ENCODE measurements around the gene MYO19.
"Not testable (repeated sequence)": the region's sequence is repeated elsewhere in the genome, so short reads cannot be mapped to it uniquely, and the experiment has no call there.

The MYO19 gene

DNA sequence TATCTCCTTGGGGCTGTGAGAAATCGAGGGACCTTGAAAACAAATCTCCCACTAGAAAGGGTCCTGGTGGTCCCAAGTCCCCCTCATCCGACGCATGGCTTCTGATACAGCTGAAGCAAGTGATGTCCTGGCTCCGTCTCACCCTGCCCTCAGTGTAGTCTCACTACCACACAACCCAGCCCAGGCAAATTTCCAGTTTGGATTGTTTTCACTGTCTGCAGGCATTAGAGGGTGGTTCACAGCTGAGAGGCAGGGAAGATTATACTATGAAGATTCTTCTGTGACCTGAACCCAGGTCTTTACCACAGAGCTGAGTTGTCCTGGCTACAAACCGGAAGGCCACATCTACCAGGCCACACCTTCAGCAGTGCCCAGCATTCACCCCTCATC is 30.5 kb downstream of the MYO19 start:
- H3K4me3 ChIP-seq (ENCODE audit: low read length) = no peak overlapping the region
- DNase-seq (ENCODE audit: low read depth, low spot score) = no peak

DNA sequence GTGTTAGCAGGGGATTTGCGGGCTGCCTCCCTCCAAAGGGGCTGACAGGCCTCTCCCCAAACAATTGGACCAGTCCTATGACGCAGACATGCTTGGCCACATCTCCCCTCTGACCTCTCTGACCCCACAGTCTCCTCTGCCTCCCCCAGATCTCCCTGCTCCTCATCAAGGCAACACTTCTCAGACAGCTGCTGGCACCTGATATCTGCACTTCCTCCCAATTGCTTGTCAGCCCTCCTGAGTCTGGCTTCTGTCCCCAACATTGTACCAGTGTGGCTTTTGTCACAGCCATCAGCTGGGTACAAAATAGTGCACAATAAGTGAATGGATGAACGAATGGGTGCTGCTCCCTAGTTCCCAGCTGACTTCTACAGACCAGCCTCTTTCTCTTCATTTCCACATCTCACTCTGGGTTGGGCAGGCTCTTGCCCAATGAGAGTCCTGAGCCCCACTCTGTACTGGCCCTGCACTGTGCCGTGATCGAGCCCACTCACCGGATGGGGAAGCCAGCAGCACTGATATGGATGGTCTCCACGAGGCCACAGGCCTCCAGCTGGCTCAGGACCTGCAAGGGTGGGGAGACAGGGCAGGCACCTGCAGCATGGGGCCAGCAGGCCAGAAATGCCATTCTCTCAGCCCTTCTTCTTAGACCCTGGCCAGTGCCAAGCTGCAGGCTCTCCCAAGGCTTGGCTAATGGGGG is 31.1 kb downstream of the MYO19 start:
- no peak for DNase-seq (ENCODE audit: low read depth, low spot score)
- no peak overlapping the region for H3K4me3 ChIP-seq (ENCODE audit: low read length)

DNA sequence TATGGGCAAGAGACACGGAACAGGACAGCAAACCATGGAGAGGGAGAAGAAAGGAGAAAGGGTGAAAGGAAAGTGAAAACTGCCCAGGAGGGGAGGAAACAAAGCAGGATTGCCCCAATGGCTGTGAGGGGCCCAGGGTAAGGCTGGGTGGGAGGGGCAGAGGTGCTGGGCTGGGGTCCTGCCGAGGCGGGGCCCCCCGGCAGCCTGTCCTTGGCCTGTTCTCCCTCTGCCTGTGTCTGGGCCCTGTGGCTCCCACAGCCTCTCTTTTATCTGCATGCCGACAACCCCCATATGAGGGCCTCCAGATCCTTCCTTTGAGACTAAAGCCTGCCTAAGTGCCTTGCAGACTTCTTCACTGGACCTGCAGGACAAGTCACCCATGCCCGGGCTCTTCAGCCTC is 32.7 kb downstream of the MYO19 start:
- DNase-seq (ENCODE audit: low read depth, low spot score) = no peak
- H3K4me3 ChIP-seq (ENCODE audit: low read length) = no peak overlapping the region

DNA sequence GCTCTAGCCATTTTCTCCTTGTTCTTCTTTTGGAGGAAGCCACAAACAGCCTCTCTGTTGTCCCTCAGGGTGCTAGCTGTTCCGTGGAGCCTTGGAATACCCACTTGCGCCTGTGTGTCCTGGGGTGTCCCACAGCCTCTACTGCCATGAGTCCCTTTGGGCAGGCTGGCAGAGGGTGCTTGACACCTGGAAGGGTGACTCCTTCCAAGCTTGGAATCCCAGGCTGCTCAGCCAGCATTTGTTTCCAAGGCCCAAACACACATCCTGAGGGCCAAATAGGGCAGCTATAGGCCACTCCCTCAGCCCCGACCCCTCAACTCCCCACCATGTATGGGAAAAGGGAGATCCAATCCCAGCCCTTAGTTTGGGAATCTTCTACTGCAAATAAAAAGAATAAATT is 33.3 kb downstream of the MYO19 start:
- H3K4me3 ChIP-seq (ENCODE audit: low read length) = no peak overlapping the region
- no peak for DNase-seq (ENCODE audit: low read depth, low spot score)

DNA sequence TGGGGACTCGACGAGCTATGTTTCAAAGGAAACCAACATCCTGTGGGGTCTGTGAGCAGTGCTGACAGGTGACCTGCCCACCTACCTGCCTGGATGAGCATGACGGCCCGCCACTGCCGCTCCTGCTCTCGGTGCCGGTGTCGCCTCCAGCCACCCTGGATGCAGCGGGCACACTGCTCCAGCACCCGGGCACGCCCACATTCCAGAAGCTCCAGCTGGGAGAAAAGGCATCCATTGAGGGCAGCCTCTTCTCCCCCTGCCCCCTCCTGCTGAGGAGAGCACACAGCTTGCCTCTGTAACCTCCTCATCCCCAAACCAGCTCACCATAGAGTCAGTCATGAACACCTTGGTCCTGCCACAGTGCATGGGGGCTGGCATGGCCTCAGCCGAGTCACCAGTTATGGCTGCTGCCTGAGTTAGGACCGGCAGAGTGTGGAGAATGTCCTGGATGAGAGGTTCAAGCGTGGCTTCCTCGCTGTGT is 33.9 kb downstream of the MYO19 start:
- H3K4me3 ChIP-seq (ENCODE audit: low read length) = no peak overlapping the region

DNA sequence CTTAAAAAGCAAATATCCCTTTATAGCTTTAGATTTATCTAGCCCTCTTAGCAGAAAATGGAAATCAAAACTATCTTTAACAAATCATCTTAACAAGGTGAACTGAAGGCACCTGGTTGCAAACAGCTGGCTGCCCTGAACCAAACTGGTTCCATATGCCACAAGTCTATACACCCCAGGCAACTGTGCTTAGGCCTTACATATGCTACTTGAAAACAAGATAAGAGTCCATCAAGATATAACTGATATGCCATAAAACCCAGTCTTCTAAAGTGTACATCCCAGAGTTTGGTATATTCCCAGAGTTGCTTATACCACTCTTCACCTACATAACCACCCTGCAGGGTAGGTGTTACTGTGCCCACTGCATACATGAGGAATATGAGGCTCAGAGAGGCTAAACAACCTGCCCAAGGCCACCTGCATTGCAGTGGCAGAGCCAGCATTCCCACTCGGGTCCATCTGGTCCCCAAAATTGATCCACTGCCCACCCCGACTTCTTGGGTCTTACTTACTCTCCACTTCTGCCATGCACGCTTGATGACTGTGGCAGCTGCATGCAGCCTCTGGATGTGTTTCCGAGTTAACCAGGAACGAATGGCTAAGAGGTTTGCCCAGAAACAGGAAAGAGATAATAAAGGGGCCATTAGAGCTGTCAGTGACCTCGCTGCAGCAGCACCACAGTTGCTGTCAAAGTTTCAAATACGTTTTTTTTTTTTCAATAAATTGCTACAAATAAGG is 35.9 kb downstream of the MYO19 start:
- no peak for DNase-seq (ENCODE audit: low read depth, low spot score)
- no peak overlapping the region for H3K4me3 ChIP-seq (ENCODE audit: low read length)

More for the DNA sequence above, 33.9 kb downstream of the MYO19 start:
- DNase-seq (ENCODE audit: low read depth, low spot score) = no peak

DNA sequence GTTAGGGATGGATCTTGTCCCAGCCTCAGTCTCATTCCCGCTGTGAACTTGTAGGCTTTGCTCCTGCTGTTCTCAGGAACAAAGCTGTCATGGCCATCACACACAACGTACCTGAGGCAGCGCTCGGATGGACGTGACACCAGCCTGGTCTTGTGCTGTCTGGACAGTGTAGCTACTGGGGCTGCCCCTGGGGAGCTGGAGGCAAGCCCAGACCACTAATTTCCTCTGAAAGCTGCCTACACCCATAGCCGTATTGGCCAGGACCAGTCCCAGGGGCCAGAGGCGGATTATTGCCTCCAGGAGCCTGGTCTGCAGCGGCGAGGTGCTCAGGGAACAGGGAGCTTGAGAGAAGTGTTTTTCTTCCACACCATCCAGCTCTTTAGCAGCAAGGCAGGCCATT is 36.5 kb downstream of the MYO19 start:
- H3K4me3 ChIP-seq (ENCODE audit: low read length) = no peak overlapping the region
- no peak for DNase-seq (ENCODE audit: low read depth, low spot score)

- DNase-seq (ENCODE audit: low read depth, low spot score) = no peak
- no peak overlapping the region for H3K4me3 ChIP-seq (ENCODE audit: low read length)
These were observed 38.5 kb downstream of the MYO19 start for GRCh38 chr17:36496018-36496789.

DNA sequence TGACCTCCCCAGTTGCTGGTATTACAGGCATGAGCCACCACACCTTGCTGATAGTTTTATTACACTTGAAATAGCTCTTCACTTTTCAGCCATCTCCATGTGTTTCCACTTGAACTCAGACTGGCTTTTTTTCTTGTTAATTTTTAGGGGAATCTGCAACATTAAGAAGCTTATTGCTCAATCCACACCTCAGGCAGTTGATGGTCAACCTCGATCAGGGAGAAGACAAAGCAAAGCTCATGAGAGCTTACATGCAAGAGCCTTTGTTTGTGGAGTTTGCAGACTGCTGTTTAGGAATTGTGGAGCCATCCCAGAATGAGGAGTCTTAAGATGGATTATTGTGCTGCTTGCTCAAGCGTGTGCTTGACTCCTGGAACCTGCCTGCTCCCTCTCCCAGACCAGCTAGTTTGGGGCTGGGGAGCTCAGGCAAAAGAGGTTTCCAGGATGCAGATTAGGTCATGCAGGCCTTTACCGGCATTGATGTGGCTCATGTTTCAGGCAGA is 39.5 kb downstream of the MYO19 start:
- H3K4me3 ChIP-seq (ENCODE audit: low read length) = no peak overlapping the region
- DNase-seq (ENCODE audit: low read depth, low spot score) = no peak

DNA sequence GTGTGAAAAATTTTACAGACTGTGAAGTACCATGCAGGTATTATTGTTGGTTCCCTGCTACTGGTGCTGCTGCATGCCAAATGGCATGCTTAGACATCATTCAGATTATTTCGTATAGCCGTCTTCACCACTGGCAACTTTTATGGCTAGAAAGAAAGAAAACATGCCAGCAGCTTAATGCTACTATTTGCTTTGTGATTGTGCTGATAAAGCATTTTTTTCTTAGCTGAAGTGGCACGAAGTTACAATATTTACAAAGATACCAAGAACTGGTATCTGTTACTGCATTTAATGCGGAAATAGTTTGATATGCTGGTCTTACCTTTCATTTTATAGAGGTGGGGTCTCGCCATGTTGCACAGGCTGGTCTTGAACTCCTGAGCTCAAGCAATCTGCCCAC is 40.0 kb downstream of the MYO19 start:
- no peak overlapping the region for H3K4me3 ChIP-seq (ENCODE audit: low read length)
- DNase-seq (ENCODE audit: low read depth, low spot score) = no peak

DNA sequence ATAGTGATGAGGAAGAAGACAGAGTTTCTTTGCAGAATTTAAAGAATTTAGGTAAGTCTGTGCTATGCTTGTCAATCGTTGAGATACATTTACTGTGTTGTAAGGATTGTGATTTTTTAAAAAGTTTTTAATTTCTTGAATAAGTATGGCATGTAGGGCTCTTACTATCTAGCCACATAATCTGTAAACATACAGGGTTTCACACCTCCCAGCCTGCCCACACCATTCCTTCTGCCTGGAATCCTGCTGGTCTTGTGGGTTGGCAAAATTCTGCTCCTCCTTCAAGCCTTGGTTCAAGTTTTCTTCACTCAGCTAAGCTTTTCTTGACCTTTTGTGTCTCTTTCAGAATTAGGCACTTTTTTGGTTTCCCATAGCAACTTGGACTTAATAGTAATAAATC is 40.7 kb downstream of the MYO19 start:
- DNase-seq (ENCODE audit: low read depth, low spot score) = no peak
- H3K4me3 ChIP-seq (ENCODE audit: low read length) = no peak overlapping the region

DNA sequence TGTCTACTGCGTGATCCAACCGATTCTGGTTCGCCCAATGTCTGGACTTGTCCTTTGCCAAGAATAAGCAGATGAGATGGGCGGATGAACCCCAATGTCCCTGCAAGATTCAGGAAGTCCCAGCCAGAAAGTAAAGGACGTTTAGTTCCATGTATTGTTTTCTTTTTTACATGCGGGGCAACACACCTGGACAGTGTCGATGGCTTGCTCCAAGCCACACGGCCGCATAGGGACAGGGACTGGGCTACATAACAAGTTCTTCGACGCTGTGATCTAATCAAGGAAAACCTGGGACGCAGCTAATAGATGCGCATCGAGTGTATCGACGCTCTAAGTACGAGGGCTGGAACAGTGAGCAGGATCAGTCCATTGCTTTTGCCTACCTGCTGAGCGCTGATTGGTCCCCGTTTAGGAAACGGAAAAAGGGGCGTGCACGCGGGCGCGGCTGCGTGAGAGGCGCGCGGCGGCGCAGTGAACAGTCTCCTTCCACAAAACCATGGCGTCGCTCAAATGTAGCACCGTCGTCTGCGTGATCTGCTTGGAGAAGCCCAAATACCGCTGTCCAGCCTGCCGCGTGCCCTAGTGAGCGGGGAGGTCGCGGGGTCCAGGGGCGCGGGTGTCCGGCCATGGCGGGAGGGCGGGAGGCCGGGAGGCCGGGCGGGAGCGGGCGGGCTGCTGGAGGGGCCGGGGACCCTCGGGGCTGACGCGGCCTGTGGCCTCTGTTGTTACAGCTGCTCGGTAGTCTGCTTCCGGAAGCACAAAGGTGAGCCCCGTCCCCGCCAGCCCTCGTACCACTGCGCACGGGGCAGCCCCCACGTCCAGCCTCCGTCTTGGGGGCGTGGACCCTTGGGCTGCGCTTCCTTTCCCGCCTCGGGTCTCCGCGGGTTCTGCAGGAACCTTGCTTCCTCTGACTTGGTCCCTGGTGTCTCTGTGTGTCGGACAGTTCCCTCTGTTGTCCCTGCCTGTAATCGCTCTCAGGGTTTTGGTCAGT is 48.2 kb downstream of the MYO19 start, which contains the start of gene ZNHIT3:
Gene ZNHIT3, plus strand, starts transcription at position 478 of the 991 bp plus-strand sequence. Its CDS starts 19 bp downstream, at position 497.
- DNase-seq (ENCODE audit: low read depth, low spot score) = peak; percentile 93
- H3K4me3 ChIP-seq (ENCODE audit: low read length) = peak within 1 kb of the TSS; percentile 95

GRCh38 chr17:36485805-36486203 is 48.9 kb downstream of the MYO19 start:
- H3K4me3 ChIP-seq (ENCODE audit: low read length) = peak overlapping the region; percentile 95
- no peak for DNase-seq (ENCODE audit: low read depth, low spot score)

DNA sequence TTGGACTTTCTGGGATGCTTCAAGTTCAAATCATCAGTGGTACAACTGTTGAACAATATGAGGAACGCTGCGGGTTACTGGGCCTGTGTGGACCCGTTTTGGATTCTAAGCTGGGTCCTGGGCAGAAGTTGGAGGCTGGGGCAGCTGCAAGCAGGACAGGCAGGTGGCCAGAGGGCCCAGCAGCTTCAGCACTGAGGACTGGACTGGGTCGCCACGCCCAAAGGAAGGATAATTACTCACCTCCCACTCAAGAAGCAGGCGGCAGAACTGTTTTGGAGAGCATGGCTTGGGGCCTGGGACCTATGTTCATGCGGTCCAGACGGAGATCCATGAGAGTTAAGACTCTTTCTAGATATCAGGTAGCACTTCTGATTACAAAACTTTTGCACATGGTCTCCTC is 49.6 kb downstream of the MYO19 start:
- DNase-seq (ENCODE audit: low read depth, low spot score) = no peak
- H3K4me3 ChIP-seq (ENCODE audit: low read length) = no peak overlapping the region

DNA sequence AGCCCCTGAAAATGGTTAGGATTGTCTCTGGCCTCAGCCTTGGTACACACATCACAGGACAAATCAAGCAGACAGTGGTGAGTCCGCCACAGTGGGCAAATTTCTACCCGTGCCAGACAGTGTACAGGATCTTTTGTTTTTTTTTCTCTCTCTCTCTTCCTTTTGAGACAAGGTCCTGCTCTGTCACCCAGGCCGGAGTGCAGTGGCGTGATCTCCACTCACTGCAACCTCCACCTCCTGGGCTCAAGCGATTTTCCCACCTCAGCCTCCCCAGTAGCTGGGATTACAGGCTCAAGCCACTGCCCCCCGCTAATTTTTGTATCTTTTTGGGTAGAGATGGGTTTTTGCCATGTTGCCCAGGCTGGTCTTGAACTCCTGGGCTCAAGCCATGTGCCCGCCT is 50.6 kb downstream of the MYO19 start:
- not testable (repeated sequence) for DNase-seq (ENCODE audit: low read depth, low spot score); H3K4me3 ChIP-seq (ENCODE audit: low read length)

DNA sequence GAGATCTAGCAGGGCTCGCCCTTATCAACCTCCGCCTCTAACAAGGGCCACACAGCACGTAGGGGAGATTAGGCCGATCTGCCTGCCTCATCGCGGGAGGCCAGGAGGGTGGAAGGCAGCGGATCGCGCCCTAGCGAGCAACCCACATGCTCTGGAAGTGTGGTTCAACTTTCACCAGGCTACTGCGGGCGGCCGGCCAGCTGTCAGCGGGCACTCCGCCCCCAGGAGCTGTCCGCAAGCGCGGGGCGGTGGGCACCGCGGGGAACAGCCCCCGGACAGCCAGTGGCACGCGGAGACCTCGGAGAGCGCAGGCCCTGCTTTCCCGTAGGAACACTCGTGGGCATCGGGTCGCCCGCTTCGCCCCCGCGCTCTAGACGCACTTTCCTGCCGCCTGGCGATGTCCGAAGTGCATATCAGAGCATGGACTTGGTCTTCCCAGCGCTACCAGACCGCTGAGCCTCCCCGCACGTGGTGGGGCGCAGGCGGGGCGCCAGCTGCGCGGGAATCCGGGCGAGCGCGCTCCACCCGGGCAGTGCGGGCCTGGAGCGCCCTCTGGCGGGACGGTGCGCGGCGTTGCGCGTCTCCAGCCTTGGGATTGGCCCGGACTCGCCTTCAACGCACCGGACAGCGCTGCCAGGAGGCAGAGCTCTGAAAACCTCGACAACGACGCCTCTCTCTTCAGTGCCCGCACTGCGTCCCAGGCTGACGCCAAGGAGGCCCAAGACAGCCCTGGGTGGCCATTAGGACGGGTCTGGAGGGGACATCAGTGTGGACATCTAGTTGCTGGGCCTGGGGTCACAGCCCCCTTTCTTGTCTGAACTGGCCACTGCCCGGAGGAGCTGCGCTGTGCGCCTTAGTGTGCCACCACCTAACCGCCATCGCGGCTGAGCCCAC is 51.8 kb downstream of the MYO19 start:
- DNase-seq (ENCODE audit: low read depth, low spot score) = peak; percentile 34
- no peak overlapping the region for H3K4me3 ChIP-seq (ENCODE audit: low read length)

DNA sequence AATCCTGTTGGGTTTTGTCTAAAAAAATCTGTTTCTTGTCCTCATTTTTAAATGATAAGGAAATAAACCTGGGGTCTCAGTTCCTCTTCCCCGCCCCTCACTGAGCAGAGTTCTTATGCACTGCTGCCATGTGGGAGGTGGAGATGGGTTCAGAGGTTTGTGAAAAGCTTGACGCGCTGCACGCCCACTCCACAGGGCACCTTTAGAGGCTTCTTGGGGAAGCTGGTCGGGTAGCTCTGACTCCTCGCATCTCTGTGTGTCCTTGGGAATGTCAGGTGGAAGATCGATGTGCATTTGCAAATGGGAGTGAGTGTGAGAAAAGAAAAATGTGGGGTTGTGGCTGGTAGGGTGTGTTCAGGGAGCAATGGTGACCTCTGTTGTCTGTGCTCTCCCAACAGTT is 52.8 kb downstream of the MYO19 start:
- no peak overlapping the region for H3K4me3 ChIP-seq (ENCODE audit: low read length)
- no peak for DNase-seq (ENCODE audit: low read depth, low spot score)

Data from Jurkat, Clone E6-1 (cell line).